NCI-H128 (cell line): ENCODE measurements around the gene CELF2.
"Not testable (repeated sequence)": the region's sequence is repeated elsewhere in the genome, so short reads cannot be mapped to it uniquely, and the experiment has no call there.

ENCODE experiments used
- DNase-seq: peaks from one replicate; lab custom pipeline; 2025; ENCODE audit not compliant: unreplicated experiment; lab: John Stamatoyannopoulos, UW

Gene CELF2

DNA sequence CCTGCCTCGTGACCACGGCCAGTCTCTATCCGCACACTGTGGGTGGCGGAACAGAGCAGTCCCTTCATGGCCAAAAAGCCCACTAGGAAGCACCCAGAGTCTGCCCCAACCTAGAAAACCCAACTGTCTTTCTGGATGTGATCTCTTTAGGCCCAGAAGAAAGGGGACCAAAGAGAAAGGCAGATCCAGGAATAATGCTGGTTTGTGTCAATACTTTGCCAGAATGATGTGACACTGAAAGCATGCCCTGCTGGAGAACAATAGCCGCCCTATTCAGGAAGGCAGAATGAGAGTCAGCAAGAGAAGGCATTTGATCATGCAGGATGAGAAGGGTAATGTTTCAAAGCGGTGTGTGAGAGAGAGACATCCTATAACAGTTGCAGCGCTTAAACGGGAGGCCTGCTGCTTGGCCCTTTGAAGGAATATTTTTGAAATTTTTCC lies 319.1 kb downstream of the CELF2 start:
- DNase-seq = no peak

GRCh38 chr10:11337516-11337915 lies 319.8 kb downstream of the CELF2 start:
- DNase-seq = no peak

GRCh38 chr10:11338160-11338844 lies 320.6 kb downstream of the CELF2 start:
- no peak for DNase-seq

DNA sequence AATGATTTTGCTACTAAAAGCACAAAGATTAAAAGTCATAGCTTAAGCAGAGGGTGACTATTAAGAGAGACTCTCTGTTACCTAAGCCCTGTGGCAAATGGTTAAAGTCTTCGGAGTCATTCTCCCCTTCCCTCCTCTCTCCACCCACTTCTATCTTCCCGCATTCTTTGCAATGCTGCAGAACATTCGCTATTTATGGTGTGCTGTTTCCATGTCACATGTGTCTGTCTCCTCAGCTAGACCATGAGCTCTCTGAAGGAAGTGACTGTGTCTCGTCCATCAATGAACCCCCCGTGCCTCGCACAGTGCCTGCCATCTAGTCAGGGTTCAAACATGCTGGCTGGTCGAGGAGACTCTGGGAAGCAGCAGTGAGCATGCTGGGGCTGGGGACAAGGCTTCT lies 321.3 kb downstream of the CELF2 start:
- no peak for DNase-seq

- no peak for DNase-seq
Observed at GRCh38 chr10:11339660-11340059, 322.0 kb downstream of the CELF2 start.

DNA sequence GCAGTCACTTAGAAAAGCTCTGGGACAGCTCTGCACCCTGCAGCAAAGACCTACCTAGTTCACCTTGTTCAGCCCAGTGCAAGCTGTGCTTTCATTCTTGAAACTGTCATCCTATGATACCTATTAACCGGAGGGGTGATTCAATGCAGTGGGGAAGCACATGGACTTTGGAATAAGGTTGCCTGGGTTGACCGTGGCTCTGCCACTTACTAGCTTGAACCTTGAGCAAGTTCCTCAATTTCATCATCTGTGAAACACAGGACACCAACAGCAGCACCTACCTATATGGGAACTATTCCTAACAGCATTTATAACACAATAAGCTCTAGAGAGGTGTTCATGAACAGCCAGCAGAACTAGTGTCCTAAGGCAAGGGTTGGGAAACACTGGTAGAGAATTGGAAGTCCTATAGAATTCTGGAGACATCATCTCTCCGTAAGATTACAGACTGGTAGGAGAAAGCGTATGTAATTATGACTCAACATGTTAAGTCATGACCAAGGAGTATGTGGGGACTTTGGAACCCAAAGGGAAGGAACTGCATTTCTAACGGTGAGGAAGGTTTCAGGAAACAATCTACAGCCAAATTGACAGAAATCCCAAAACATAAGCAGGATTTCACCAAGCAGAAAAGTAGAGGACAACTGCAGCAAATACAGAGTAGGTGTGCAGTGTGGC lies 323.8 kb downstream of the CELF2 start:
- DNase-seq = no peak

GRCh38 chr10:11344081-11344480 lies 326.4 kb downstream of the CELF2 start:
- no peak for DNase-seq

DNA sequence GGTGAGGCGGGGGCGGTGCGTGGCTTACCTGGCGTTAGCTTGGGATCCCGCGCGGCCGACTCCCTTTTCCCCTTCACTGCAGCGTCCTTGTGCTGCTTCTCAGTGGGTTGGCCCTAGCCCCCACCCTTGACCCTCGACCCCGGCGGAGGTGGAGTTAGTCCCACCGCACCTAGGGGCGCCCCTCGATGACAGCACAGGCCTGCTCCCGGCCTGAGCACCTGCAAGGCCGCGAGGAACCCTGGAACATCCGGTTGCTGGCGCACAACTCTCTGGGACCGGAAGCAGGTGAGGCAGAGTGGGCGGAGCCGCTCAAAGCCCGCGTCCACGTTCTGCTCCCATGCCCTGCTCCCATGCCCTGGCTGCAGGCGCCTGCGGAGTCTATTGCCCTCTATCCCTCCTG lies 326.9 kb downstream of the CELF2 start:
- no peak for DNase-seq

GRCh38 chr10:11345224-11346054 lies 327.8 kb downstream of the CELF2 start:
- no peak for DNase-seq

GRCh38 chr10:11347580-11347979 lies 329.9 kb downstream of the CELF2 start:
- not testable (repeated sequence) for DNase-seq

DNA sequence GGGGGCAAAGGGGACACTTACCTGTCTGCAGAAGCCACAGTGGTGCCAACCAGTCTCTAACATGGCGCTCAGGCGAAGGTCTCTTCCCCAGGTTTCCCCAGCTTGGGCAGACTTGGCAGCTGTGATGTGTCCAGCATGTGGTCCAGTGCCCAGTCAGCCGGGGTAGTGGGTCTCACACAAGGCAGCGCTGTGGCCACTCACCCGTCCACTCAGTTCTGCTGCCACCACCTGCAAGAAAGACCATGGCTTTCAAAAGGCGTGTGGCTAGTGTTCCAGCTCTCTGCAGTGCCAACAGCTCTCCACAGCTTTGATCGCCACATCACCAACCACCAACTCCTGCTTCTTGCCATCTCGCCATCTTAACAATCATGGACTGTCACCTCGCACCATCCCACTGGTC lies 334.1 kb downstream of the CELF2 start:
- DNase-seq = no peak

DNA sequence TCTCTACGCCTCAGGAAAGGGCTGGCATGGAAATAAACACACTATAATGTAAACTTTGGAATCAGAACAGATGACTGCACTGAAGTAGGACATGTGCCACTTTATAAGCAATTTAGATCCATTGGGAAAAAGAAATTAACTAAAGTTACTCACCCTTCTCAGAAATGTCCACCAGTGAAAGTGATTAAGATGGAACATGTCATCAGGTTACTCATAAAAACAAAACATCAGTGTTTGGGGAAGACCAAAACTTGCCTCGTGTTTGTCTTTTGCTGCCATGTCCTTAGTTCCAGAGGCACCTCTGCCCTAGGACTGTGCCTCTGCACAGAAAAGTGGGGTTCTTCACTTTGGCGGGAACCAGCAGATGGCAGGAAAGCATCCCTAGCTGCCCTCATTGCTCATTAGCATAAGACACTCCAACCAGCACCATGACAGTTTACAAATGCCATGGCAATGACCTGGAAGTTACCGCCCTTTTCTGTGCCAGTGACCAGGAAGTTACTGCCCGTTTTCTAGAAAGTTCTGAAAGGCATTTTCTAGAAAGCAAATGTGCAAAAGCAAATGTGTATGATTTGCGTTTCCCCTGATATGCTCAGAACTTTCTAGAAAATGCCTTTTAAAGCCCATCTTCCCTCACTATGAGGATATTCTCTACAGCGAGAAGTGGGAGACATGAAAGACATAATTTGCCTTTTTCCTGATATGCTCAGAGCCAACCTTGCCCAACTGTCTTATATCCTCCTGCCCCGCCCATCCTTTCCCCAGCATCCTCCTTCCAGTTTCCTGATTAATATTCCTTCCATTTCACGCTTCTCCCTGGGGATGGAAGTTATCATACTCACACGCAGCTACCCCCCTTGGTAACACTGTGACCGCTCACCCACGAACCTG lies 335.6 kb downstream of the CELF2 start:
- no peak for DNase-seq

GRCh38 chr10:11354823-11355222 lies 337.2 kb downstream of the CELF2 start:
- DNase-seq = no peak

DNA sequence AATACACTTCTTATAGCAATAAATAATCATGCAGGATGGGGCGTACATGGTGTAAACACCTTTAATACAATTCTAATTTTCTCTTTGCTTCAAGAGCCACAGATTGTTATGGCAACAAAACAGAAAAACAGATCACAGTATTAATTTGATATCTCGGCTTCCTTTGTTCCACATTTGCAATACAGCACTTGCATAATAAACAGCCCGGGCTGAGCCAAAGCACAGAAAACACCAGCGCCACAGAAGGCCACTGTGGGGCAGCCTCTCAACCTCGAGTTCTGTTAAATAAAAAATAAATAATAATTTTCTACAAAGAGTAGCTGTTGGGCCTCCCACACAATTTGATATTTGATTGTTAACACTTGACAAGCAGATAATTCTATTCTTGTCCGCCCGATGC lies 337.9 kb downstream of the CELF2 start:
- no peak for DNase-seq

- no peak for DNase-seq
Observed at GRCh38 chr10:11357439-11357838, 339.8 kb downstream of the CELF2 start.

GRCh38 chr10:11358011-11358410 lies 340.3 kb downstream of the CELF2 start:
- no peak for DNase-seq

- no peak for DNase-seq
Observed at GRCh38 chr10:11358923-11359575, 341.4 kb downstream of the CELF2 start.

- DNase-seq = no peak
Observed at GRCh38 chr10:11359869-11360268, 342.2 kb downstream of the CELF2 start.

- DNase-seq = no peak
Observed at GRCh38 chr10:11363497-11363896, 345.8 kb downstream of the CELF2 start.

DNA sequence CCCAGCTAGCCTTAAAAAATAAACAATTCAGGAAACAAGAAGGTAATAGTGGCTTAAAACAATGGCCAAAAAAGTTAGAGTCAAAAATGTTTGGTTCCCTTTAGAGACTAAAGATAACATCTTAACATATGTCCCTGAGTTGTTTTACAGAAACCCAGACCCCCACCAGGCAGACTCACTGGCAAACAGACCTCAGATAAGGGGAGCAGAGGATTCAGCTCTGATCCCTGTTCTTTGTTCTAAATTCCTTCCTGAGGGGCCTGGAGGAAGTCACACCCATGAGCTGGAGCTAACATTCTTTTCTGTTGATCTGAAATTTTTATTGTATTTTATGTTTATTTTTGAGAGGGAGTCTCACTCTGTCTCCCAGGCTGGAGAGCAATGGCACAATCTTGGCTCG lies 346.6 kb downstream of the CELF2 start:
- no peak for DNase-seq
